Measurements from ENCODE around the gene LRCOL1. TPM values are rescaled to one million over a fixed set of nuclear protein-coding genes. Genes with fewer than 3 reads are reported as not detected.

LRCOL1 gene
- total RNA-seq, 1 experiment from 2014 or later = not detected

GRCh38 chr12:132570635-132571034 lies 39.7 kb downstream of the LRCOL1 start:
- ChIA-PET POLR2A (no interaction called here), CTCF (no interaction called here)
- no peaks in the 10 kb centered on the region for H3K4me1 Mint-ChIP-seq (ENCODE audit: low read depth, unreplicated experiment)
- no peaks in the 10 kb centered on the region for H3K9me3 Mint-ChIP-seq (ENCODE audit: unreplicated experiment)
- Histone ChIP-seq H3K4me1 (0 out of 2 replicates have a peak, but pooled peaks cover 5% of the 10 kb centered on the region), H3K9me3 (no peaks in the 10 kb centered on the region), H3K27me3 (replicated peaks; ENCODE audit: control insufficient read depth, insufficient read depth, low read length) (no peaks in the 10 kb centered on the region), H3K4me3 (ENCODE audit: low read depth, low read length) (no peak overlapping the region), H3K36me3 (ENCODE audit: control insufficient read depth, insufficient read depth, low read length) (peaks cover 3% of the 10 kb centered on the region)
- BruUV-seq (replicated peaks) = no TSS peak
- intact Hi-C loops (cut with micrococcal nuclease; ENCODE audit: unreplicated experiment) = no loop called here
- TF ChIP-seq CTCF (IDR thresholded peaks at IDR 0.05; ENCODE audit: insufficient read depth in 1 of 2, low read depth in 1 of 2, low read length in 1 of 2, severe bottlenecking in 1 of 2, unreplicated experiment in 1 of 2) = no peak
- H3K27ac Mint-ChIP-seq (ENCODE audit: unreplicated experiment) = no peak overlapping the region
- H3K27me3 Mint-ChIP-seq (ENCODE audit: insufficient read depth, unreplicated experiment) = no peaks in the 10 kb centered on the region
- no peak overlapping the region for H3K4me3 Mint-ChIP-seq (ENCODE audit: unreplicated experiment)
- H3K36me3 Mint-ChIP-seq (ENCODE audit: insufficient read depth, unreplicated experiment) = peaks cover 34% of the 10 kb centered on the region
- no peak for DNase-seq

- no peak overlapping the region for H3K4me3 Mint-ChIP-seq (ENCODE audit: unreplicated experiment)
- DNase-seq = no peak
- intact Hi-C loops (cut with micrococcal nuclease; ENCODE audit: unreplicated experiment) = no loop called here
- H3K27me3 Mint-ChIP-seq (ENCODE audit: insufficient read depth, unreplicated experiment) = no peaks in the 10 kb centered on the region
- H3K36me3 ChIP-seq (ENCODE audit: control insufficient read depth, insufficient read depth, low read length) = peaks cover 4% of the 10 kb centered on the region
- POLR2A ChIA-PET = no interaction called here
- no peak overlapping the region for H3K27ac Mint-ChIP-seq (ENCODE audit: unreplicated experiment)
- H3K4me1 ChIP-seq = 0 out of 2 replicates have a peak, but pooled peaks cover 5% of the 10 kb centered on the region
- H3K27me3 ChIP-seq (replicated peaks; ENCODE audit: control insufficient read depth, insufficient read depth, low read length) = no peaks in the 10 kb centered on the region
- H3K9me3 ChIP-seq = no peaks in the 10 kb centered on the region
- H3K4me3 ChIP-seq (ENCODE audit: low read depth, low read length) = no peak overlapping the region
- no peaks in the 10 kb centered on the region for H3K4me1 Mint-ChIP-seq (ENCODE audit: low read depth, unreplicated experiment)
- no TSS peak for BruUV-seq (replicated peaks)
- no peaks in the 10 kb centered on the region for H3K9me3 Mint-ChIP-seq (ENCODE audit: unreplicated experiment)
- CTCF ChIA-PET = interaction anchor here (1.1 kb wide), 1 partner anchor 9 kb away, joined by 3 read pairs; no protein-coding TSS in a partner anchor
- TF ChIP-seq CTCF (IDR thresholded peaks at IDR 0.05; ENCODE audit: insufficient read depth in 1 of 2, low read depth in 1 of 2, low read length in 1 of 2, severe bottlenecking in 1 of 2, unreplicated experiment in 1 of 2) = no peak
- peaks cover 35% of the 10 kb centered on the region for H3K36me3 Mint-ChIP-seq (ENCODE audit: insufficient read depth, unreplicated experiment)
These were observed 40.4 kb downstream of the LRCOL1 start for GRCh38 chr12:132569856-132570480.

- TF ChIP-seq CTCF (IDR thresholded peaks at IDR 0.05; ENCODE audit: insufficient read depth in 1 of 2, low read depth in 1 of 2, low read length in 1 of 2, severe bottlenecking in 1 of 2, unreplicated experiment in 1 of 2) = no peak
- Mint-ChIP-seq H3K27ac (ENCODE audit: unreplicated experiment) (no peak overlapping the region), H3K36me3 (ENCODE audit: insufficient read depth, unreplicated experiment) (peaks cover 35% of the 10 kb centered on the region), H3K4me1 (ENCODE audit: low read depth, unreplicated experiment) (no peaks in the 10 kb centered on the region), H3K27me3 (ENCODE audit: insufficient read depth, unreplicated experiment) (no peaks in the 10 kb centered on the region), H3K4me3 (ENCODE audit: unreplicated experiment) (no peak overlapping the region), H3K9me3 (ENCODE audit: unreplicated experiment) (no peaks in the 10 kb centered on the region)
- intact Hi-C loops (cut with micrococcal nuclease; ENCODE audit: unreplicated experiment) = no loop called here
- H3K27me3 ChIP-seq (replicated peaks; ENCODE audit: control insufficient read depth, insufficient read depth, low read length) = no peaks in the 10 kb centered on the region
- no peaks in the 10 kb centered on the region for H3K9me3 ChIP-seq
- ChIA-PET CTCF (interaction anchor here (1.1 kb wide), 1 partner anchor 8 kb away, joined by 3 read pairs; no protein-coding TSS in a partner anchor), POLR2A (no interaction called here)
- no peak overlapping the region for H3K4me3 ChIP-seq (ENCODE audit: low read depth, low read length)
- H3K4me1 ChIP-seq = 0 out of 2 replicates have a peak, but pooled peaks cover 5% of the 10 kb centered on the region
- no peak for DNase-seq
- no TSS peak for BruUV-seq (replicated peaks)
- peaks cover 4% of the 10 kb centered on the region for H3K36me3 ChIP-seq (ENCODE audit: control insufficient read depth, insufficient read depth, low read length)
These were observed 41.4 kb downstream of the LRCOL1 start for GRCh38 chr12:132568826-132569480.
